Bronchial epithelial cell (primary cell): Measurements from ENCODE around the gene SDR9C7. TPM values are rescaled to one million over a fixed set of nuclear protein-coding genes. Genes with fewer than 3 reads are reported as not detected.
A peak's percentile ranks its signal among the peaks of the same experiment; 100 is the strongest.
"Not testable (repeated sequence)": the region's sequence is repeated elsewhere in the genome, so short reads cannot be mapped to it uniquely, and the experiment has no call there.

Experiments used
- DNase-seq: peaks from one replicate; pipeline ENCODE4 v3.0.0-alpha.2; 2010; ENCODE audit warnings: low read depth
- FAIRE-seq: peaks from 2 replicates; lab custom pipeline; 2011; peaks lifted over from hg19 to GRCh38; lab: Jason Lieb, UNC
- H3K27me3 ChIP-seq: 2 replicates; pipeline ENCODE4 v1.5.1; 2011; ENCODE audit warnings: low read length; ENCODE audit not compliant: control insufficient read depth, insufficient read depth
- H3K36me3 ChIP-seq: 2 replicates; pipeline ENCODE4 v1.5.1; 2011; ENCODE audit warnings: low read length; ENCODE audit not compliant: control insufficient read depth, insufficient read depth
- H3K4me3 ChIP-seq: 2 replicates; pipeline ENCODE4 v1.5.1; 2011; ENCODE audit warnings: mild to moderate bottlenecking, low read depth, low read length, control low read depth
- total RNA-seq: library from RNA; depleted of rRNA; stranded (reverse); fragments of >200 nt; gene quantifications from 2 replicates; pipeline ENCODE4 v1.2.1, GENCODE V29; 2014
- TF ChIP-seq, protein P1 (sequence below): IDR thresholded peaks from 2 replicates; pipeline ENCODE4 v1.5.1; 2011; ENCODE audit warnings: mild to moderate bottlenecking, moderate library complexity, low read length, control low read depth, inconsistent platforms; ENCODE audit not compliant: insufficient read depth, severe bottlenecking

The SDR9C7 gene
- total RNA-seq, 1 donor from 2014 or later: 0.26 TPM

DNA sequence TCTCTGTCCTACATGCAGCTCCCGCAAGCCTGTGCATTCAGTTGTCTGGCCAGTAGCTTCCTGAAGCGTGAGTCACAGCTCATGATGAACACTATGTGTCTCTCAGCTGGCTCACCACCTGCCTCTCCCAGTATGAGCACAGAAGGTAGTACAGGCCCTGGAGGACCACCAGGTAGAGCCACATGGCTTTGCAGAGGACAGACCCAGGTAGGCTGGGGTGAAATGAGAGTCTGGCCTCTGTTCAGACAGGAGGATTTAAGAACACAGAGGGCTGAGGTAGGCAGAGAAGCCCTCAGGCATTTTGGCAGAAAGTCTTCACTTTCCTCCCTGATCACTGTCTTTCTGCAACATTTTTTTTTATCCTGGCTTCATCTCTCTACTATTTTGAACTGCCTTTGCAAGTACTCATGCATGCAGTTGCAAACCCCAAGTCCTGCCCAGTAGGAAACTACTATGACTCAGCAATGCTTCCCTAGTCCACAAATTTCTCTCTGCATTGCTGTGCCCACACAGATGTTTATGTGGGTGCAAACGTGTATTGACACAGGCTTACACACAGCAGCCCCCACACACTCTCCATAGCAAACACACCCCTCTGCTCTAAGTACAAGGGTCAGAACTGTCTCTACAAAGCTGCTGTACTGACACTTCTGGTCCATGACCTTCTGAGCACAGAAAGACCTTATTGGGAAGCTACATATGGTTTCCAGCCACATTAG, 7.2 kb upstream of the SDR9C7 start:
- FAIRE-seq (no peak), DNase-seq (peak; percentile 77)
- TF ChIP-seq, protein P1, sequence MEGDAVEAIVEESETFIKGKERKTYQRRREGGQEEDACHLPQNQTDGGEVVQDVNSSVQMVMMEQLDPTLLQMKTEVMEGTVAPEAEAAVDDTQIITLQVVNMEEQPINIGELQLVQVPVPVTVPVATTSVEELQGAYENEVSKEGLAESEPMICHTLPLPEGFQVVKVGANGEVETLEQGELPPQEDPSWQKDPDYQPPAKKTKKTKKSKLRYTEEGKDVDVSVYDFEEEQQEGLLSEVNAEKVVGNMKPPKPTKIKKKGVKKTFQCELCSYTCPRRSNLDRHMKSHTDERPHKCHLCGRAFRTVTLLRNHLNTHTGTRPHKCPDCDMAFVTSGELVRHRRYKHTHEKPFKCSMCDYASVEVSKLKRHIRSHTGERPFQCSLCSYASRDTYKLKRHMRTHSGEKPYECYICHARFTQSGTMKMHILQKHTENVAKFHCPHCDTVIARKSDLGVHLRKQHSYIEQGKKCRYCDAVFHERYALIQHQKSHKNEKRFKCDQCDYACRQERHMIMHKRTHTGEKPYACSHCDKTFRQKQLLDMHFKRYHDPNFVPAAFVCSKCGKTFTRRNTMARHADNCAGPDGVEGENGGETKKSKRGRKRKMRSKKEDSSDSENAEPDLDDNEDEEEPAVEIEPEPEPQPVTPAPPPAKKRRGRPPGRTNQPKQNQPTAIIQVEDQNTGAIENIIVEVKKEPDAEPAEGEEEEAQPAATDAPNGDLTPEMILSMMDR: no peak
- no peak overlapping the region for H3K4me3 ChIP-seq
- no peaks in the 10 kb centered on the region for H3K27me3 ChIP-seq
- H3K36me3 ChIP-seq: no peaks in the 10 kb centered on the region

GRCh38 chr12:56940942-56941298, 6.7 kb upstream of the SDR9C7 start:
- not testable (repeated sequence) for H3K4me3 ChIP-seq, H3K27me3 ChIP-seq, DNase-seq, H3K36me3 ChIP-seq
- FAIRE-seq: peak; percentile 95

DNA sequence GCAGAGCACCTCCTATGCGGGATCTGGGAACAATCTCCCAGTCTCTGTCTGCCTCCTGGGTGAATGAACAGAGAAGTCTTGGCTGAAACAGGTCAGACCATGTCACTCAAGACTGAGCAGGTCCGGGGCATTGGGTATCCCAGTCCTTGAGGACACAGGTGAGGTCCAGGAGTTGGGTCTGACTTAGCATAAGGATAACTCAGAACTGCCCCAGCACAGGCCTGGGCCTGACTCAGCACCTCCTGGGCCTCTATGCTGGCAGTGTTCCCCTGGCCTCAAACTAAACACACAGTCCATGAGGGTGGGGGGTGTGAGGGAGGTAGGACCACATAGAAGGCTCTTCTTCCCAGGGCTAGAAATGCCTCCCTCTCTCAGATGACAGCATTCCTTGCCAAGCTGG, 1.5 kb upstream of the SDR9C7 start:
- H3K36me3 ChIP-seq: no peaks in the 10 kb centered on the region
- H3K4me3 ChIP-seq: no peak overlapping the region
- no peak for DNase-seq
- no peaks in the 10 kb centered on the region for H3K27me3 ChIP-seq
- no peak for FAIRE-seq
- TF ChIP-seq, protein P1: no peak

- peak; percentile 50 for DNase-seq
These were observed 949 bp upstream of the SDR9C7 start for GRCh38 chr12:56935157-56935556.

DNA sequence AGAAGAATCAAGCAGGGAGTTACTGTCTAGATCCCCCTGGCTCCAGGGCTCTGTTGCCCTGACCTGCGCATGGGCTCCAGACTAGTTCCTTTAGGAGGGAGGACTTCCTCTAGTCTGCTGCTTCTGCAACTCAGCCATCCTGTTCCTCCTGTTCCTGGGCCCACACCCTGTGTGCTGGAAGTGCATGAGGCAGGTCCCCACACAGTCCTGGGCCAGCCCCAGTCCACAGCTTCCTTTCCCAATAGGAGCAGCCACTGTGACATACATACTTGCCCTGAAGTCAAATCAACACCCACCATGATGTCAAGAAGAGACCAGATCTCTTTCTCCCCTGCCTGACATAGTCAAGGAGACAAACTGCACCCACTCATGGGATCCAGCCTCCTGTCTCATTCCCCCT, 1.3 kb downstream of the SDR9C7 start:
- no peaks in the 10 kb centered on the region for H3K27me3 ChIP-seq
- peak; percentile 52 for FAIRE-seq
- peak; percentile 75 for DNase-seq
- no peak overlapping the region for H3K4me3 ChIP-seq
- no peaks in the 10 kb centered on the region for H3K36me3 ChIP-seq
- TF ChIP-seq, protein P1: no peak

More at GRCh38 chr12:56935157-56935556, 949 bp upstream of the SDR9C7 start:
- TF ChIP-seq, protein P1: no peak
- no peak for FAIRE-seq
- H3K27me3 ChIP-seq: no peaks in the 10 kb centered on the region
- H3K36me3 ChIP-seq: no peaks in the 10 kb centered on the region
- H3K4me3 ChIP-seq: no peak overlapping the region

DNA sequence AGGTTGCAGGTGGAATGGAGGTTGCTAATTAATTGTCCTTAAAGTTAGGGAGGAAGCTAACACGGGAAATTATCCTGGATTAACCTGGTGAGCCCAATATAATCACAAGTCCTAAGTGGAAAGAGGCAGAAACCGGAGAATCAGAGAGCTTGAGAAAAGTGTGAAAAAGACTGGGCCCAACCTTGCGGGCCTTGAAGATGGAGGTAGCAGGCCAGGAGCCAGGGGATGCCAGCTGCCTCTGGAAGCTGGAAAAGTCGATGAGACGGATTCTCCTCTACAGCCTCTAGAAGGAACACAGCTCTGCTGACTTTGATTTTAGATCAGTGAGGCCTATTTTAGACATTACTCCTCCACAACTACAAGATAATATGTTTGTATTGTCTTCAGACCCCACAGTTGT, 2.1 kb downstream of the SDR9C7 start:
- Histone ChIP-seq H3K36me3 (no peaks in the 10 kb centered on the region), H3K27me3 (no peaks in the 10 kb centered on the region), H3K4me3 (no peak overlapping the region)
- TF ChIP-seq, protein P1: no peak
- no peak for DNase-seq
- no peak for FAIRE-seq
